ENCODE measurements around the gene SORT1.

SORT1 gene

DNA sequence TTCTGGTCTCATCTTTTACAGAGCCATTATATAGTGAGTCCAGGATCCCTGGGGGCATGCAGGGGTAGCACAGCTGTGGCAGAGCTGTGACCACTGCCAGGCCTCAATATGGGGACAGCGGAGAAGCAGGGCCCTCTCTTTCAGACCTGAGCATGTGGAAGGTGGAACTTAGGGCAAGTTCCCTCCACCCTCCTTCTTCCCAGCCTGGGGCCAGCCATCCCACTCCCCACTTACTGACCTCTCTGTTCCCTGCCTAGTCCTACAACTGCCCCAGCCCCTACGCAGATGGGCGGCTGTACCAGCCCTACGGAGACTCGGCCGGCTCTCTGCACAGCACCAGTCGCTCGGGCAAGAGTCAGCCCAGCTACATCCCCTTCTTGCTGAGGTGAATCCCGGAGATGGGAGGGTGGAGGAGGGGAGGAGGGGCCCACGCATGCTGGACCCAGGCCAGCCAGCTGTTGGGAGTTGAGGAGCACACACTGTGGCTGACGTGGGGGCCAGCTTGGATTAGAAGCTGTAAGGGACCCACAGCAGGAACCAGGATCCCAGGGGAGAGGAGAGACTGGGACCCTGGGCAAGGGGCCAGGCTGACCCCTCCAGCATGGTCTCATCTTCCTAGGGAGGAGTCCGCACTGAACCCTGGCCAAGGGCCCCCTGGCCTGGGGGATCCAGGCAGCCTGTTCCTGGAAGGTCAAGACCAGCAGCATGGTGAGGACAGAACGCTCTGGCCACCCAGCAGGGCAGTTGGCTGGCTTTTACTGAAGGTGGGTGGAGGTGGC is 125.5 kb downstream of the SORT1 start:
- DNase-seq, result no peak

DNA sequence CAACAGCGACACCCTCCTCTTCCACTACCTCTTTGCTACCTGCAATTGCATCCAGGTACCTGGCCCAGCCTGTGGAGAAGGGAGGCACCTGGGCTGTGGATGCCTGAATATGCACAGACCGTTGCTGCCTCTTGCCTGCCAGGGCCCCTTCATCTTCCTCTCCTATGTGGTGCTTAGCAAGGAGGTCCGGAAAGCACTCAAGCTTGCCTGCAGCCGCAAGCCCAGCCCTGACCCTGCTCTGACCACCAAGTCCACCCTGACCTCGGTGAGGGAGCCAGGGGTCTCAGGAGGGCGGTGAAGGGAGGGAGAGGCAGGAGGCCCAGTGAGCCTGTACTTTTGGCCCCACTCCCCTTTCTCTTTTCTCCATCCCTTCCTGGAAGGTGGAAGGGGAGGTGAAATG is 126.3 kb downstream of the SORT1 start:
- no peak for DNase-seq

DNA sequence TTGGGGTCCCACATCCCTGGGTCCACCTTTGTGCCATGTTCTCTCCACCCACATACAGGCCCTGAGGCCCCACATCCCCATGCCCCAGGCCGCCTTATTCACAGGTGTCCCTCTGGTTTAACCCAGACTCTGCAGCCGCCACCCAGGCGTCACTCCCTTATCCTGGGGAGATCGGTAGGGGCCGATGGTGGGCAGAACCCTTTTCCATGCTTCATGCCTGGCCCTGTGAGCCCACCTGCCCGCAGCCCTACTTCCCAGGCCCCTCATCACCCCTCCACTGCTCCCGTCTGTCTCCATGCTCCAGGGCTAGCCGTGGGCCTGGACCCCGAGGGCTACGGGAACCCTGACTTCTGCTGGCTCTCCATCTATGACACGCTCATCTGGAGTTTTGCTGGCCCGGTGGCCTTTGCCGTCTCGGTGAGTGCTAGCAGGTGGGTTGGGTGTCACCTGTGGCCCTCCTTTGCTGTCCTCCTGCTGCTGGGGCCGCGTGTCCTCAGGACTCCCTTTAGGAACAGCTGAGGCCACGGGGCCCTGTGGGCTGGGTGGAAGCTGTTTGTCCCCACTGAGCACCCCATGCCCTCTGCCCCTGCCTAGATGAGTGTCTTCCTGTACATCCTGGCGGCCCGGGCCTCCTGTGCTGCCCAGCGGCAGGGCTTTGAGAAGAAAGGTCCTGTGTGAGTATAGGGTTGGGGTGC is 126.9 kb downstream of the SORT1 start:
- DNase-seq, result no peak

DNA sequence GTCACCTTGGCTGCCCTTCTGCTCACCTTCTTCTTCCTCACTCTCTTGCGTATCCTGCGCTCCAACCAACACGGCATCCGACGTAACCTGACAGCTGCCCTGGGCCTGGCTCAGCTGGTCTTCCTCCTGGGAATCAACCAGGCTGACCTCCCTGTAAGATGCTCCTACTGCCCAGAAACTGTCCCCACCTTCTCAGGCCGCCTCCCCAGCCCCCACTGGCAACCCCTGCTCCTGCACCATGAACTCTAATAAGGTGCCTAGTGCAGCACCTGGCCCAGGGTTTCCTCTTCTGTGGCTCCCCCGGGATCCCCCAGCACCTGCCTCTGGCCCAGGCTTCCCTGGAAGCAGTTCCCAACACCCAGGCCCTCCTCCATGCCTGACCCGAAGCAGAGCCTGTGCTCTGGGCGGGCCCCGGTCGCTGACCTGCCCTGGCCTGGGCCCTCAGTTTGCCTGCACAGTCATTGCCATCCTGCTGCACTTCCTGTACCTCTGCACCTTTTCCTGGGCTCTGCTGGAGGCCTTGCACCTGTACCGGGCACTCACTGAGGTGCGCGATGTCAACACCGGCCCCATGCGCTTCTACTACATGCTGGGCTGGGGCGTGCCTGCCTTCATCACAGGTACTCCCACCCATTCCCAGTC is 127.6 kb downstream of the SORT1 start:
- DNase-seq, result no peak

DNA sequence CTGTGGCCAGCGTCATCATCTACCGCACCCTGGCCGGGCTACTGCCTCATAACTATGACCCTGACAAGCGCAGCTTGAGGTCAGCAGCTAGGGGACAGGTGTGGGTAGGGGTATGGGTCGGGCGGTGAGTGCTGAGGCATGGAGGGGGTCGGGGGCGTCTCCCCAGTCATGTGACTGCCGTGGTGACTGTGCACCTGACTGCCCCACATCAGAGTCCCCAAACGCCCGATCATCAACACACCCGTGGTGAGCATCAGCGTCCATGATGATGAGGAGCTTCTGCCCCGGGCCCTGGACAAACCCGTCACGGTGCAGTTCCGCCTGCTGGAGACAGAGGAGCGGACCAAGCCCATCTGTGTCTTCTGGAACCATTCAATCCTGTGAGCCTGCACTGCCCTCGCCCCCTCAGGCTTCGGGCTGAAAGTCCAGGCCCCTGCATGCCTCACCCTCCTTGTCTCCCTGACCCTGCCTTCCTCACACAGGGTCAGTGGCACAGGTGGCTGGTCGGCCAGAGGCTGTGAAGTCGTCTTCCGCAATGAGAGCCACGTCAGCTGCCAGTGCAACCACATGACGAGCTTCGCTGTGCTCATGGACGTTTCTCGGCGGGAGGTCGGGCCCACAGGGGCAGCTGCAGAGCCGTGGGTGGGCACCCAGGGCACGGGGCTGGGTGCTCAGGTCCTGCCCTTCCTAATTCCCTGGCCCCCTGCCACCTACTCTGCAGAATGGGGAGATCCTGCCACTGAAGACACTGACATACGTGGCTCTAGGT is 128.3 kb downstream of the SORT1 start:
- no peak for DNase-seq

DNA sequence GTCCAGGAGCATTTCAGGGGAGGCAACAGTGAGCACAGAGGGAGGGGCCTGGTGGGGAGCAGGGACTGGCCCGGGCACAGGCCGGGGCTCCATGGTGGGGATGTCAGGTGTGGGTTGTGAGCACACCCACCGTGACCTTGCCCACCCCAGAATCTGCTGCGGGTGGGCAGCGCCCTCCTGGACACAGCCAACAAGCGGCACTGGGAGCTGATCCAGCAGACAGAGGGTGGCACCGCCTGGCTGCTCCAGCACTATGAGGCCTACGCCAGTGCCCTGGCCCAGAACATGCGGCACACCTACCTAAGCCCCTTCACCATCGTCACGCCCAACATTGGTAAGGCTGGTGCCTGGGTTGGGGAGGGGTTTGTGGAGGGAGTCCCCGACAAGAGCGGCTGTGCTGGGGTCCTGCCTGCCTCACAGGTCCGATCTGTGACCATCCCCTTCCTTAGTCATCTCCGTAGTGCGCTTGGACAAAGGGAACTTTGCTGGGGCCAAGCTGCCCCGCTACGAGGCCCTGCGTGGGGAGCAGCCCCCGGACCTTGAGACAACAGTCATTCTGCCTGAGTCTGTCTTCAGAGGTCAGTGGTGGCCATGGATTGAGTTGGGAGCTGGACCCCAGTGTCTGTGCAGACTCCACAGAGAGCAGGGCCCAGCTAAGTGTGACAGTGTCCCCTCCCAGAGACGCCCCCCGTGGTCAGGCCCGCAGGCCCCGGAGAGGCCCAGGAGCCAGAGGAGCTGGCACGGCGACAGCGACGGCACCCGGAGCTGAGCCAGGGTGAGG is 129.1 kb downstream of the SORT1 start:
- DNase-seq, result no peak

DNA sequence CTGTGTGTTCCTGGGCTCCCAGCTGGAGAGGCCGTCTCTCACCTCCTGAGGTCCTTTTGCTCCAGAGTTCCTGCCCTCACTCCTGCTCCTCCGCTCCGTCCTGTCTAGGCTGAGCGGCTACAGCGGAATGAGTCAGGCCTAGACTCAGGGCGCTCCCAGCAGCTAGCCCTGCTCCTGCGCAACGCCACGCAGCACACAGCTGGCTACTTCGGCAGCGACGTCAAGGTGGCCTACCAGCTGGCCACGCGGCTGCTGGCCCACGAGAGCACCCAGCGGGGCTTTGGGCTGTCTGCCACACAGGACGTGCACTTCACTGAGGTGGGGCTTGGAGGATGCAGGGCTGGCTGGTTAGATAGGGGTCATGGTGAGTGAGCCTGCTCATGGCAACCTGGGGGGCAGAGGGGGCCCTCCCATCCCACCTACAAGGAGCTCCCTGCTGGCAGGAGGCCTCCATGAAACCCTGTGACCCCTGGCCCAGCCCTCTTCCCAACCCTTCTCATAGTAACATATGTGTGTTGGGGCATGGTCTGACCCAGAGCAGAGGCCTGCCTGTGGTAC is 129.9 kb downstream of the SORT1 start:
- DNase-seq, result no peak

DNA sequence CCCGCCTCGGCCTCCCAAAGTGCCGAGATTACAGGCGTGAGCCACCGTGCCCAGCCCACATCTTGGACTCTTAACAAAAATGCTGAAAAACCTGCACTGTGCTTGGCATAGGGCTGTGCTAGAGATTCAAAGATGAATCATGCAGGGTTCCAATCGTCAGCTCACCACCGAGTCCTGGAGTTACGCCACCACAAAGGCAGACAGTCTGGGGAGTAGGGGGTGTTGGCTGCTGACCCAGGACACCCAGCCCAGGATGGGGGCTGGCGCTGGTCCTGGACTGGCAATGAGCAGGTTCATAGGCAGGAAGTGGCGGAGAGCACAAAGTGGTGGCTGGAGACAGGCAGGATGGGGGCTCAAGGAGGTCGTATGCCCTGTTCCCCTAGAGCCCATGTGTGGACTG is 130.8 kb downstream of the SORT1 start:
- no peak for DNase-seq

DNA sequence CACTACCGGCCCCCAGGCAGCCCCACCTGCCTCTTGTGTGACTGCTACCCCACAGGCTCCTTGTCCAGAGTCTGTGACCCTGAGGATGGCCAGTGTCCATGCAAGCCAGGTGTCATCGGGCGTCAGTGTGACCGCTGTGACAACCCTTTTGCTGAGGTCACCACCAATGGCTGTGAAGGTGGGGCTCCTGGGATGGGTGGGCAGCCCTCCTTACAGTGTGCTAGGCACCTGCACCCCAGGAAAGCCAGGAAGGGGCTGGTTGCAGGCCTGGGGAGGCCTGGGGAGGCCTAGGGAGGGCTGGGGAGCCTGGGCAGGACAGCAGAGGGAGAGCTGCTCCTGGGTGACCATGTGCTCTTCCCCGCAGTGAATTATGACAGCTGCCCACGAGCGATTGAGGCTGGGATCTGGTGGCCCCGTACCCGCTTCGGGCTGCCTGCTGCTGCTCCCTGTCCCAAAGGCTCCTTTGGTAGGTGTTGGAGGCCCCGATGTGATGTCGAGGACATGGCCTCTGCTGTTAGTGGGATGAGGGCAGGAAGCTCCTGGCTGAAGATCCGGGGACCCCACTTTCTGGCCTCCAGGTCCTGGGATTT is 131.9 kb downstream of the SORT1 start:
- DNase-seq, result no peak

DNA sequence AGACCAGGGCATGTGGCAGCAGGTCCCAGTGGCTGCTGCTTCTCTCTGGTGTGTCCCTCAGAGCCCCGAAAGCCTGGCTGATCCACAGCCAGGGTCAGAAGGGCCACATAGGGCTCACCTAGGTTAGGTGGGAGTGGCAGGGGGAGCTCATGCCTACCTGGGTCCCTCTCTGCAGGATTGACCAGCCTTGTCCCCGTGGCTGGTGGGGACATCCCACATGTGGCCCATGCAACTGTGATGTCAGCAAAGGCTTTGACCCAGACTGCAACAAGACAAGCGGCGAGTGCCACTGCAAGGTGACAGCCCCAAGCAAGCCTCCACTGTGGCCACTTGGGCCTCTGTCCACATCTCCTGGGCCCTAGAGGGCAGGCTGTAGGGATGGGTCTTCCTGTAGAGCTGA is 132.7 kb downstream of the SORT1 start:
- DNase-seq, result no peak

DNA sequence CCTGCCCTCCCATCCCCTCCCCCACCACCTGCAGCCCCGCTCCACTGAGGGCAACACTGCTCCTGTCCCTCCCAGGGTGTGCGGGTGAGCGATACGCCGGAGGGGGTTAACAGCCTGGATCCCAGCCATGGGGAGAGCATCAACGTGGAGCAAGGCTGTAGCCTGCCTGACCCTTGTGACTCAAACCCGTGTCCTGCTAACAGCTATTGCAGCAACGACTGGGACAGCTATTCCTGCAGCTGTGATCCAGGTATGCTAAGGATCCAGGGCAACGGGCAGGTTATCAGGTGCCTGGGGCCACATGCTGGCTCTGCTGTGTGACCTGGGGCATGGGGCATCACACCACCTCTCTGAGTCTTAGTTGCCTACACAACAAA is 133.4 kb downstream of the SORT1 start:
- no peak for DNase-seq

DNA sequence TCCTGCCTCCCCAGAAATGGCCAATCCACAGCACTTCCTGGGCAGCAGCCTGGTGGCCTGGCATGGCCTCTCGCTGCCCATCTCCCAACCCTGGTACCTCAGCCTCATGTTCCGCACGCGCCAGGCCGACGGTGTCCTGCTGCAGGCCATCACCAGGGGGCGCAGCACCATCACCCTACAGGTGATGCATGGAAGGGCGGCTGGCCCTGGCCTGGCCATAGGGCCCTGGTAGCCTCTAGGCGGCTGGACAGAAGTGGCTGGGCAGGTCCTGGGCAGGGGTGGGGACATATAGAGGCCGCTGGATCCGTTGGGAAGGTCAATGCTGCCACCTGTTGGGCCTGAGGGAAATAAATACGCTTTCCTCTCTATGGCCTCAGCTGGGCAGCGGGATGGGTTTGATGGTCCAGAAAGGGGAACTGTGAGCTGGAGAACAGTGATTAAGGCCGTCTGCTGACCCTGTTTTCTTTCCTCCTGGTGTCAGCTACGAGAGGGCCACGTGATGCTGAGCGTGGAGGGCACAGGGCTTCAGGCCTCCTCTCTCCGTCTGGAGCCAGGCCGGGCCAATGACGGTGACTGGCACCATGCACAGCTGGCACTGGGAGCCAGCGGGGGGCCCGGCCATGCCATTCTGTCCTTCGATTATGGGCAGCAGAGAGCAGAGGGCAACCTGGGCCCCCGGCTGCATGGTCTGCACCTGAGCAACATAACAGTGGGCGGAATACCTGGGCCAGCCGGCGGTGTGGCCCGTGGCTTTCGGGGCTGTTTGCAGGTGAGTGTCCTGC is 133.9 kb downstream of the SORT1 start:
- DNase-seq, result peak; percentile 86 to 93 (median 89)

DNA sequence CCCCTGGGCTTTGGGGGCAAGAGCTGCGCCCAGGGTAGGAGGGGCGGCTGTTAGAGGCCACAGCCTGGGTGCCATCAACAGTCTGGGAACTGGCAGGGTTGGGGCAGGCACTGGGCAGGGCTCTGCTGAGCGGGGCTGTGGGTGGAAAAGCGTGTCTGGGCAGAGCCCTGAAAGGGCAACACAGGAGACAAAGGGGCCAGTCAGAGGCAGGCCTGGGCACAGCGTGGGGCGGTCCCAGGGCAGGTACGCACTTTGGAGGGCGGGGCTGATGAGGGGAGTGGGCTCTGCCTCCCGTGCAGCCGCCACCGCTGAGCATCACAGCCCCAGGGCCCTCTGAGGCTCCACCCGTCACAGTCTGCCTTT is 134.5 kb downstream of the SORT1 start:
- DNase-seq, result no peak

DNA sequence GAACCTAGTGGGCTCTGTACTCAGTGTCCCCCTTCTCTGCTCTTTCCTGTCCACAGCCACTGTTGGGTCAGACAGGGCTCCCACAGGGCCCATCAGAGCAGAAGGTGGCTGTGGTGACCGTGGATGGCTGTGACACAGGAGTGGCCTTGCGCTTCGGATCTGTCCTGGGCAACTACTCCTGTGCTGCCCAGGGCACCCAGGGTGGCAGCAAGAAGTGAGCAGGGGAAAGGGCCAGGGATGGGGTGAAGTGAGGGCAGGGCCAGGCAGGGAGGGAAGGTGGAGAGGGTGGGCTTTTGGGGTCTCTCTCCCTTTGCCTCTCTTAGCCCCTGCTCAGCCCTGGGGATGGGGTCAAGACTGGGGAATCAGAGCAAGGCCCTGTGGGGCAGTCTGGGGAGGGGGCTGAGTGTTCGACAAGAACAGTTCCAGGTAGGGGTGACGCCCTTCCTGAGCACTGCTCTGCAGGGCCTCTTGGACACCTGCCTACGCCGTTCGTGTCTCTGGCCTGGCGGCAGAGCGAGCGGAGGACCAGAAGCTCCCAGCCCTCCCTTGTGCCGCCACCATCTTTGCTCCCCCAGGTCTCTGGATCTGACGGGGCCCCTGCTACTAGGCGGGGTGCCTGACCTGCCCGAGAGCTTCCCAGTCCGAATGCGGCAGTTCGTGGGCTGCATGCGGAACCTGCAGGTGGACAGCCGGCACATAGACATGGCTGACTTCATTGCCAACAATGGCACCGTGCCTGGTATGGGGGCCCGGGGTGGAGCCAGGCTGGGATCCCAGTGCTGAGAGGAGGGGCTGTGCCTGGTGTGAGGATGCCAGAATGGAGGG is 135.3 kb downstream of the SORT1 start:
- DNase-seq, result no peak

DNA sequence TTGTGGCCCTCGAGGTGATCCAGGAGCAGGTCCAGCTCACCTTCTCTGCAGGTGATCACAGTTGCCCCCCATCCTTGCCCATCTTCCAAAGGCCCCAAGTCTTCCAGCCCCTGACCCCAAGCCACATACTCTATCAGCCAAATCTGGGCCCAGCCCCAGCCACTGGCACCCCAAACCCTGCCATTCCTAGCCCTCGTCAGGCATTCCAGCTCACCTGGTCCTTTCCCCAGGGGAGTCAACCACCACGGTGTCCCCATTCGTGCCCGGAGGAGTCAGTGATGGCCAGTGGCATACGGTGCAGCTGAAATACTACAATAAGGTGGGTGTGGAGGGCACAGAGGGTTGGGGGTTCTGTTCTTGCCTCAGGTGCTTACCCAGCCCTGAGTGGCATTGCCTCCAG is 136.1 kb downstream of the SORT1 start:
- no peak for DNase-seq

DNA sequence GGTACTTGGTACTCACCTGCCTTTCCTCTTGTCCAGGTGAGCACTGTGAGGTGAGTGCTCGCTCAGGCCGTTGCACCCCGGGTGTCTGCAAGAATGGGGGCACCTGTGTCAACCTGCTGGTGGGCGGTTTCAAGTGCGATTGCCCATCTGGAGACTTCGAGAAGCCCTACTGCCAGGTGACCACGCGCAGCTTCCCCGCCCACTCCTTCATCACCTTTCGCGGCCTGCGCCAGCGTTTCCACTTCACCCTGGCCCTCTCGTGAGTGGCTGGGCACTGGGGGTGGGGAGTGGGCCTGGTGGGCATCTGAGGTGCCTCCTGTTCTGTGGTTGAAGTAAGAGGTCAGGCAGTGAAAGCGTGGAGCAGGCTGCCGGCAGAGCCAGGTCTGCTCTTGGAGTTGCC is 136.7 kb downstream of the SORT1 start:
- DNase-seq, result no peak

DNA sequence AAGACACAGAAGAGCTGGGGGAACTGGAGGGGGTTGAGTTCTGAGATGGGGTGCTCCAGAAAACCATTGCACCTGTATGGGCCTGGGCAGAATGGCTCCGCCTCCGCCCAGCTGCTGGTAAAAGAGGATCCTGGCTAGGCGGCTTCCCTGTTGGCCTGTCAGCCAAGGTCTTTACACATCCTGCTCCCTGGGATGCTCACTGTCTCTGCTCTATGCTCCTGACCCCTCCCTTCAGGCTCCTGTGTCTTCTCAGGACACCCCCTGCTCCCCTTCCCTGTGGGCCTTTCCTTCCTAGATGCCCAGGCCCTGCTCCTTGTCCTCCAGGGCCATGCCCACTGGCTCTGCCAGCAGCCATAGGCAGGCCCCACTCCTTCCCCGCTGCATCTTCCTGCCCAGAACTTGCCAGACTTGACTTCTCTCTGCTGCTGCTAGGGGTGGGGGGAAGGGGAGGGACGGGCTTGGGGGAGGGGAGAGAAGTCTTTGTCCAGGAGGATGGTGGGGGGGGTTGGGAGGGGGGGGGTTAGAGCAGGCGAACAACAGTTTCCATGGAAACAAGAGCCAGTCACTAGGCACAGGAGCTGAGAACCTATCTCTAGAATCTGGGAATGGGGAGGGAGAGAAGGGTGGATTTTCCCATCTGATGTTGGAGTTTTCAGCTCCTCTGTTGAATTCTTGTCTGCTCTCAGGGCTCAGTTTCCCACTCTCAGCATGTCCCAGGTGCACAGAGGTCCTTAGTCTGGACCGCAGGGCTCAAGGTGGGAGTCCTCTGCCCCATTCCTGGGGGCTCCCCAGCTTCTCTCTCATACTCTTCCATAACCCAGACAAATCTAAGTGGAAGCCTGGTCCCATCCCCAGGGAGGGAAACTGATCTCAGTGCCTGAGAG is 137.8 kb downstream of the SORT1 start:
- DNase-seq, result no peak

Measured in suppressor macrophage treated with lipopolysaccharide for 1 hour (primary cell).